Measurements from ENCODE around the gene FANCD2.
"Not testable (repeated sequence)": the region's sequence is repeated elsewhere in the genome, so short reads cannot be mapped to it uniquely, and the experiment has no call there.

FANCD2 gene

DNA sequence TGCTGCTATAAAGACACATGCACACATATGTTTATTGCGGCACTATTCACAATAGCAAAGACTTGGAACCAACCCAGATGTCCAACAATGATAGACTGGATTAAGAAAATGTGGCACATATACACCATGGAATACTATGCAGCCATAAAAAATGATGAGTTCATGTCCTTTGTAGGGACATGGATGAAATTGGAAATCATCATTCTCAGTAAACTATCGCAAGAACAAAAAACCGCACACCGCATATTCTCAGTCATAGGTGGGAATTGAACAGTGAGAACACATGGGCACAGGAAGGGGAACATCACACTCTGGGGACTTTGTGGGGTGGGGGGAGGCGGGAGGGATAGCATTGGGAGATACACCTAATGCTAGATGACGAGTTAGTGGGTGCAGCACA lies 26.8 kb downstream of the FANCD2 start:
- H3K14ac ChIP-seq (ENCODE audit: low read length); H3K23ac ChIP-seq (ENCODE audit: low read length); H4K12ac ChIP-seq (ENCODE audit: low read depth, low read length); H3K9me3 ChIP-seq (ENCODE audit: insufficient read depth, low read depth, low read length); H2BK12ac ChIP-seq (ENCODE audit: low read length); H3K9ac ChIP-seq (ENCODE audit: low read length); H3K4ac ChIP-seq (ENCODE audit: low read depth, low read length); H2AK5ac ChIP-seq (ENCODE audit: low read length); H3K4me3 ChIP-seq (ENCODE audit: low read depth, low read length); H4K8ac ChIP-seq (ENCODE audit: low read depth, low read length); H3K79me2 ChIP-seq (ENCODE audit: control insufficient read depth, insufficient read depth, low read length, poor library complexity); H3K4me1 ChIP-seq (ENCODE audit: control insufficient read depth in 1 of 2, insufficient read depth in 2 of 2, low read length in 2 of 2); H4K91ac ChIP-seq (ENCODE audit: low read depth, low read length); H2BK120ac ChIP-seq (ENCODE audit: insufficient read depth, low read length, poor library complexity); H2AFZ ChIP-seq (ENCODE audit: insufficient read depth, low read length, poor library complexity); H2BK5ac ChIP-seq (ENCODE audit: low read depth, low read length, poor library complexity); H3K18ac ChIP-seq (ENCODE audit: low read length); H3K27me3 ChIP-seq (ENCODE audit: insufficient read depth, low read length); H3K4me2 ChIP-seq (ENCODE audit: low read length); H3K36me3 ChIP-seq (ENCODE audit: control insufficient read depth in 1 of 2, insufficient read depth in 2 of 2, low read length in 2 of 2); H3K27ac ChIP-seq (ENCODE audit: low read depth, low read length); DNase-seq; H3K79me1 ChIP-seq (ENCODE audit: low read length): not testable (repeated sequence)
- no CpG with 5 or more reads among the region's 6 CpGs for WGBS (ENCODE audit: extremely low coverage, insufficient coverage, insufficient read length)

DNA sequence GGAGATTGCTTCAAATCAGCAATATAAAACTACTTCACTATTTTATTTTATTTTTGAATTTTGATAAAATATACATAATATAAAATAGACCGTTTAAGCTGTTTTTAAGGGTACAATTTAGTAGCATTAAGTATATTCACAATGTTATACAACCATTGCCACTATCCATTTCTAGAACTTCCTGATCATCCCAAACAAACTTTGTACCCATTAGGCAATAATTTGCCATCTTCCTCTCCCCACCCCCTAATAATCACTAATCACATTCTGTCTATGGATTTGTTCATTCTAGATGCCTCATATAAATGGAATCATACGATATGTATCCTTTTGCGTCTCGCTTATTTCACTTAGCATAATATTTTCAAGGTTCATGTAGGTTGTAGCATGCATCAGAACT lies 28.9 kb downstream of the FANCD2 start:
- peaks cover 4 to 5% of the 10 kb centered on the region in 2 experiments for H3K36me3 ChIP-seq (ENCODE audit: control insufficient read depth in 1 of 2, insufficient read depth in 2 of 2, low read length in 2 of 2)
- H3K4ac ChIP-seq (ENCODE audit: low read depth, low read length), result no peak overlapping the region
- no CpG with 5 or more reads among the region's 4 CpGs for WGBS (ENCODE audit: extremely low coverage, insufficient coverage, insufficient read length)
- H3K79me2 ChIP-seq (ENCODE audit: control insufficient read depth, insufficient read depth, low read length, poor library complexity), result no peaks in the 10 kb centered on the region
- H3K4me2 ChIP-seq (ENCODE audit: low read length), result no peak overlapping the region
- H3K18ac ChIP-seq (ENCODE audit: low read length), result no peak overlapping the region
- no peak overlapping the region for H3K9ac ChIP-seq (ENCODE audit: low read length)
- no peak overlapping the region for H4K12ac ChIP-seq (ENCODE audit: low read depth, low read length)
- no peaks in the 10 kb centered on the region for H3K4me1 ChIP-seq (ENCODE audit: control insufficient read depth in 1 of 2, insufficient read depth in 2 of 2, low read length in 2 of 2)
- DNase-seq, result no peak
- no peaks in the 10 kb centered on the region for H3K9me3 ChIP-seq (ENCODE audit: insufficient read depth, low read depth, low read length)
- no peak overlapping the region for H2BK5ac ChIP-seq (ENCODE audit: low read depth, low read length, poor library complexity)
- H3K23ac ChIP-seq (ENCODE audit: low read length), result no peak overlapping the region
- H2AK5ac ChIP-seq (ENCODE audit: low read length), result no peak overlapping the region
- H3K27me3 ChIP-seq (ENCODE audit: insufficient read depth, low read length), result no peaks in the 10 kb centered on the region
- no peak overlapping the region for H3K14ac ChIP-seq (ENCODE audit: low read length)
- H4K91ac ChIP-seq (ENCODE audit: low read depth, low read length), result no peak overlapping the region
- no peak overlapping the region for H3K4me3 ChIP-seq (ENCODE audit: low read depth, low read length)
- no peak overlapping the region for H4K8ac ChIP-seq (ENCODE audit: low read depth, low read length)
- H2BK120ac ChIP-seq (ENCODE audit: insufficient read depth, low read length, poor library complexity), result no peak overlapping the region
- H2BK12ac ChIP-seq (ENCODE audit: low read length), result no peak overlapping the region
- H2AFZ ChIP-seq (ENCODE audit: insufficient read depth, low read length, poor library complexity), result no peak overlapping the region
- H3K27ac ChIP-seq (ENCODE audit: low read depth, low read length), result no peak overlapping the region
- no peaks in the 10 kb centered on the region for H3K79me1 ChIP-seq (ENCODE audit: low read length)

DNA sequence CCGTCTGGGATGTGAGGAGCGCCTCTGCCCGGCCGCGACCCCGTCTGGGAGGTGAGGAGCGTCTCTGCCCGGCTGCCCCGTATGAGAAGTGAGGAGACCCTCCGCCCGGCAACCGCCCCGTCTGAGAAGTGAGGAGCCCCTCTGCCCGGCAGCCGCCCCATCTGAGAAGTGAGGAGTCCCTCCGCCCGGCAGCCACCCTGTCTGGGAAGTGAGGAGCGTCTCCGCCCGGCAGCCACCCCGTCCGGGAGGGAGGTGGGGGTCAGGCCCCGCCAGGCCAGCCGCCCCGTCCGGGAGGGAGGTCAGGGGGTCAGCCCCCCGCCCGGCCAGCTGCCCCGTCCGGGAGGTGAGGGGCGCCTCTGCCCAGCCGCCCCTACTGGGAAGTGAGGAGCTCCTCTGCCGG lies 43.8 kb downstream of the FANCD2 start:
- not testable (repeated sequence) for H3K27me3 ChIP-seq (ENCODE audit: insufficient read depth, low read length); H3K79me1 ChIP-seq (ENCODE audit: low read length); H3K4me1 ChIP-seq (ENCODE audit: control insufficient read depth in 1 of 2, insufficient read depth in 2 of 2, low read length in 2 of 2); H2BK12ac ChIP-seq (ENCODE audit: low read length); DNase-seq; H3K9me3 ChIP-seq (ENCODE audit: insufficient read depth, low read depth, low read length); H2BK120ac ChIP-seq (ENCODE audit: insufficient read depth, low read length, poor library complexity); H3K18ac ChIP-seq (ENCODE audit: low read length); H3K27ac ChIP-seq (ENCODE audit: low read depth, low read length); H3K4me3 ChIP-seq (ENCODE audit: low read depth, low read length); H4K12ac ChIP-seq (ENCODE audit: low read depth, low read length); H3K23ac ChIP-seq (ENCODE audit: low read length); H2AFZ ChIP-seq (ENCODE audit: insufficient read depth, low read length, poor library complexity); H4K8ac ChIP-seq (ENCODE audit: low read depth, low read length); H3K4me2 ChIP-seq (ENCODE audit: low read length); H3K79me2 ChIP-seq (ENCODE audit: control insufficient read depth, insufficient read depth, low read length, poor library complexity); H4K91ac ChIP-seq (ENCODE audit: low read depth, low read length); H2AK5ac ChIP-seq (ENCODE audit: low read length); H3K4ac ChIP-seq (ENCODE audit: low read depth, low read length); H2BK5ac ChIP-seq (ENCODE audit: low read depth, low read length, poor library complexity); H3K9ac ChIP-seq (ENCODE audit: low read length); H3K14ac ChIP-seq (ENCODE audit: low read length)
- peaks cover 8 to 13% of the 10 kb centered on the region in 2 experiments for H3K36me3 ChIP-seq (ENCODE audit: control insufficient read depth in 1 of 2, insufficient read depth in 2 of 2, low read length in 2 of 2)
- no CpG with 5 or more reads among the region's 33 CpGs for WGBS (ENCODE audit: extremely low coverage, insufficient coverage, insufficient read length)

DNA sequence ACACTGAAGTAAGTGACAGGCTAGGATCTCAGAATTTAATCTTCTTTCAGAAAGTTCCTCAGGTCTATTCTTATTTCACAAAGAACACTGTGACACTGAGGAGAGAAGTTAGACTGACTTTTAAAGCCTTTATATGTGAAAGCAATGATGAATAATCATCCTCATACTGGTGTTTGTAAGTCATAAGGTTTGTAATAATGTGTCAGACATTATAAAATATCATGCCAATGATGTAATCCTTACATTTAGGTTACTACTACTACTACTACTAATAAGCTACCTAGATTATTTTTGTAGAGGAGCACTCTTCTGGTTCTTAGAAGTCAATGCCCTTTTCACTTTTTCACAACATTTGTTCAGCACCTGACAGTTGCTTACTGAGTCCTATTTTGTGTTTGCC lies 48.4 kb downstream of the FANCD2 start:
- H3K4me1 ChIP-seq (ENCODE audit: control insufficient read depth in 1 of 2, insufficient read depth in 2 of 2, low read length in 2 of 2), result no peaks in the 10 kb centered on the region
- H2BK120ac ChIP-seq (ENCODE audit: insufficient read depth, low read length, poor library complexity), result no peak overlapping the region
- no peak overlapping the region for H2BK5ac ChIP-seq (ENCODE audit: low read depth, low read length, poor library complexity)
- no peak overlapping the region for H3K4ac ChIP-seq (ENCODE audit: low read depth, low read length)
- no peak overlapping the region for H3K27ac ChIP-seq (ENCODE audit: low read depth, low read length)
- H2AK5ac ChIP-seq (ENCODE audit: low read length), result no peak overlapping the region
- no peak overlapping the region for H4K8ac ChIP-seq (ENCODE audit: low read depth, low read length)
- H3K23ac ChIP-seq (ENCODE audit: low read length), result no peak overlapping the region
- no peaks in the 10 kb centered on the region for H3K79me1 ChIP-seq (ENCODE audit: low read length)
- no peak overlapping the region for H4K91ac ChIP-seq (ENCODE audit: low read depth, low read length)
- no peak overlapping the region for H3K18ac ChIP-seq (ENCODE audit: low read length)
- DNase-seq, result no peak
- no peak overlapping the region for H3K4me2 ChIP-seq (ENCODE audit: low read length)
- H2AFZ ChIP-seq (ENCODE audit: insufficient read depth, low read length, poor library complexity), result no peak overlapping the region
- no peak overlapping the region for H3K4me3 ChIP-seq (ENCODE audit: low read depth, low read length)
- no peaks in the 10 kb centered on the region for H3K79me2 ChIP-seq (ENCODE audit: control insufficient read depth, insufficient read depth, low read length, poor library complexity)
- H2BK12ac ChIP-seq (ENCODE audit: low read length), result no peak overlapping the region
- no peak overlapping the region for H3K9ac ChIP-seq (ENCODE audit: low read length)
- no peak overlapping the region for H3K14ac ChIP-seq (ENCODE audit: low read length)
- no peaks in the 10 kb centered on the region for H3K9me3 ChIP-seq (ENCODE audit: insufficient read depth, low read depth, low read length)
- H4K12ac ChIP-seq (ENCODE audit: low read depth, low read length), result no peak overlapping the region
- H3K27me3 ChIP-seq (ENCODE audit: insufficient read depth, low read length), result no peaks in the 10 kb centered on the region
- H3K36me3 ChIP-seq (ENCODE audit: control insufficient read depth in 1 of 2, insufficient read depth in 2 of 2, low read length in 2 of 2), result peaks cover 15 to 24% of the 10 kb centered on the region in 2 experiments

Data from trophoblast cell (in vitro differentiated cells and primary cell).